Neural cell (in vitro differentiated cells): ENCODE results near the gene TCFL5. TPM values are rescaled to one million over a fixed set of nuclear protein-coding genes. Genes with fewer than 3 reads are reported as not detected.

ENCODE experiments used
- H2AFZ ChIP-seq: fragments of 200-600, 300-800 bp; sonication (generic), shearing (Covaris generic); 2 replicates; pipeline ENCODE4 v1.6.0; 2014; ENCODE audit warnings: low read depth, mild to moderate bottlenecking, antibody characterized with exemption, low read length, moderate library complexity
- H3F3A ChIP-seq: fragments of 200-600 bp; shearing (Covaris generic); 2 replicates; pipeline ENCODE4 v1.6.1; 2016; ENCODE audit warnings: mild to moderate bottlenecking, moderate library complexity, mixed read lengths, antibody characterized with exemption, low read length; ENCODE audit not compliant: insufficient read depth, poor library complexity, severe bottlenecking
- H3K27ac ChIP-seq: fragments of 200-600, 300-800 bp; sonication (generic), shearing (Covaris generic); 2 replicates; pipeline ENCODE4 v1.5.1; 2014; ENCODE audit warnings: mild to moderate bottlenecking, low read length, moderate library complexity
- H3K27me3 ChIP-seq: fragments of 300-800, 200-600 bp; sonication (generic), shearing (Covaris generic); 2 replicates; pipeline ENCODE4 v1.6.0; 2014; ENCODE audit warnings: mild to moderate bottlenecking, low read depth, low read length, moderate library complexity; ENCODE audit not compliant: insufficient read depth
- H3K36me3 ChIP-seq: fragments of 300-800, 200-600 bp; sonication (generic), shearing (Covaris generic); 2 replicates; pipeline ENCODE4 v1.5.1; 2014; ENCODE audit warnings: mild to moderate bottlenecking, antibody characterized with exemption, low read length, moderate library complexity; ENCODE audit not compliant: insufficient read depth
- H3K4me2 ChIP-seq: fragments of 300-800, 200-600 bp; sonication (generic), shearing (Covaris generic); 2 replicates; pipeline ENCODE4 v1.6.0; 2014; ENCODE audit warnings: mild to moderate bottlenecking, low read length
- H3K4me3 ChIP-seq: fragments of 300-800, 200-600 bp; sonication (generic), shearing (Covaris generic); 2 replicates; pipeline ENCODE4 v1.5.1; 2014; ENCODE audit warnings: mild to moderate bottlenecking, low read length, moderate library complexity
- H3K79me2 ChIP-seq: fragments of 200-600 bp; shearing (Covaris generic); replicated peaks from 2 replicates; pipeline ENCODE4 v1.6.0; 2014; ENCODE audit warnings: mild to moderate bottlenecking, low read length, moderate library complexity; ENCODE audit not compliant: insufficient read depth
- H3K9ac ChIP-seq: fragments of 300-800, 200-600 bp; sonication (generic), shearing (Covaris generic); 2 replicates; pipeline ENCODE4 v1.6.1; 2016; ENCODE audit warnings: mild to moderate bottlenecking, low read length, mixed read lengths
- H3K9me2 ChIP-seq: fragments of 200-600 bp; shearing (Covaris generic); 2 replicates; pipeline ENCODE4 v1.6.1; 2016; ENCODE audit warnings: mild to moderate bottlenecking, low read length, mixed read lengths; ENCODE audit not compliant: insufficient read depth
- H3K9me3 ChIP-seq: fragments of 200-600, 300-800 bp; sonication (generic), shearing (Covaris generic); 2 replicates; pipeline ENCODE4 v1.6.1; 2016; ENCODE audit warnings: mild to moderate bottlenecking, mixed run types, low read length, moderate library complexity, mixed read lengths
- H4K20me1 ChIP-seq: fragments of 200-600 bp; shearing (Covaris generic); 2 replicates; pipeline ENCODE4 v1.6.1; 2016; ENCODE audit warnings: mild to moderate bottlenecking, mixed run types; ENCODE audit not compliant: insufficient read depth
- EP300 ChIP-seq: fragments of 450-650 bp; conservative IDR thresholded peaks from 2 replicates; pipeline ENCODE4 v1.6.1; 2014; ENCODE audit warnings: antibody characterized with exemption, mild to moderate bottlenecking, moderate library complexity; ENCODE audit not compliant: poor library complexity, severe bottlenecking
- EZH2 ChIP-seq: fragments of 200-600, 300-800 bp; shearing (Covaris generic), sonication (generic); IDR thresholded peaks from 2 replicates; pipeline ENCODE4 v1.6.1; 2014; ENCODE audit warnings: antibody characterized with exemption, low read length, borderline replicate concordance, mild to moderate bottlenecking; ENCODE audit not compliant: insufficient read depth, poor library complexity, severe bottlenecking
- MXI1 ChIP-seq: fragments of 450-650 bp; conservative IDR thresholded peaks from 2 replicates; pipeline ENCODE4 v1.6.1; 2014; ENCODE audit warnings: antibody characterized with exemption, mild to moderate bottlenecking; ENCODE audit not compliant: poor library complexity, severe bottlenecking
- POLR2AphosphoS5 ChIP-seq: IDR thresholded peaks from 2 replicates; pipeline ENCODE4 v1.6.1; 2012
- RAD21 ChIP-seq: fragments of 450-650 bp; conservative IDR thresholded peaks from 2 replicates; pipeline ENCODE4 v1.6.1; 2014; ENCODE audit warnings: antibody characterized with exemption, mild to moderate bottlenecking, moderate library complexity
- SMC3 ChIP-seq: fragments of 450-650 bp; conservative IDR thresholded peaks from 2 replicates; pipeline ENCODE4 v1.6.1; 2014; ENCODE audit warnings: antibody characterized with exemption, mild to moderate bottlenecking, moderate library complexity; ENCODE audit not compliant: poor library complexity
- TAF1 ChIP-seq: IDR thresholded peaks from 2 replicates; pipeline ENCODE4 v1.6.1; 2012; ENCODE audit warnings: low read depth
- polyA plus RNA-seq: library from polyadenylated mRNA; depleted of rRNA; stranded (reverse); fragments of >200 nt; gene quantifications from 2 replicates; pipeline ENCODE4 v1.2.3, GENCODE V29; 2014
- TF ChIP-seq, protein P1 (sequence below): fragments of 450-650 bp; IDR thresholded peaks from 2 replicates; pipeline ENCODE4 v1.5.1; 2014; ENCODE audit warnings: antibody characterized with exemption, mild to moderate bottlenecking, moderate library complexity; ENCODE audit not compliant: poor library complexity, severe bottlenecking
- TF ChIP-seq, protein P2 (sequence below): IDR thresholded peaks from 2 replicates; pipeline ENCODE4 v1.6.1; 2012; ENCODE audit warnings: borderline replicate concordance

TCFL5 gene
- polyA plus RNA-seq, 1 donor from 2014 or later: 9.8 TPM

DNA sequence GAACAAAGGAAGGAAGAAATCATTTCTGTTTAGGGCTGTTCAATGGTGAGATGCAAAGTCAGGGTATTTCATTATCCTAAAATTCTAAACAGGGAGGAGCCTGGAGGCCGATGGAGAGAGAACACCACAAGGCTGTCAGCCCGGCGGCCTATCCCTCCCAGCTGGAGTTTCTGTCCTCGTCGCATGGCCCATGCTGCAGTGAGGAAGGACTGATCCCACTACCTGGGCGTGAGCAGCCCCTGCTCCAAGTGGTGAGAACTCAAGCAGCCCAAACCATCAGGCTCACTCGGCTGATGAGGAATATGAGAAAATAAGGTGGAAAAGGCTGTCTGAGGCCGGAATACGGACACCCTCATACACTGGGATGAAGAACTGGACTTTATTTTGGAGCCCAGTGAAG is 33.9 kb upstream of the TCFL5 start:
- Histone ChIP-seq H3K36me3 (peaks cover 13% of the 10 kb centered on the region), H3K9me3 (no peaks in the 10 kb centered on the region), H3K27ac (no peak overlapping the region), H2AFZ (no peak overlapping the region), H4K20me1 (no peaks in the 10 kb centered on the region), H3K9me2 (no peaks in the 10 kb centered on the region), H3K27me3 (no peaks in the 10 kb centered on the region), H3F3A (no peaks in the 10 kb centered on the region), H3K4me2 (no peak overlapping the region), H3K79me2 (no peaks in the 10 kb centered on the region), H3K4me3 (no peak overlapping the region), H3K9ac (no peak overlapping the region)
- no peak for TF ChIP-seq TAF1
- no peak for TF ChIP-seq SMC3
- TF ChIP-seq MXI1: no peak
- TF ChIP-seq, protein P1, sequence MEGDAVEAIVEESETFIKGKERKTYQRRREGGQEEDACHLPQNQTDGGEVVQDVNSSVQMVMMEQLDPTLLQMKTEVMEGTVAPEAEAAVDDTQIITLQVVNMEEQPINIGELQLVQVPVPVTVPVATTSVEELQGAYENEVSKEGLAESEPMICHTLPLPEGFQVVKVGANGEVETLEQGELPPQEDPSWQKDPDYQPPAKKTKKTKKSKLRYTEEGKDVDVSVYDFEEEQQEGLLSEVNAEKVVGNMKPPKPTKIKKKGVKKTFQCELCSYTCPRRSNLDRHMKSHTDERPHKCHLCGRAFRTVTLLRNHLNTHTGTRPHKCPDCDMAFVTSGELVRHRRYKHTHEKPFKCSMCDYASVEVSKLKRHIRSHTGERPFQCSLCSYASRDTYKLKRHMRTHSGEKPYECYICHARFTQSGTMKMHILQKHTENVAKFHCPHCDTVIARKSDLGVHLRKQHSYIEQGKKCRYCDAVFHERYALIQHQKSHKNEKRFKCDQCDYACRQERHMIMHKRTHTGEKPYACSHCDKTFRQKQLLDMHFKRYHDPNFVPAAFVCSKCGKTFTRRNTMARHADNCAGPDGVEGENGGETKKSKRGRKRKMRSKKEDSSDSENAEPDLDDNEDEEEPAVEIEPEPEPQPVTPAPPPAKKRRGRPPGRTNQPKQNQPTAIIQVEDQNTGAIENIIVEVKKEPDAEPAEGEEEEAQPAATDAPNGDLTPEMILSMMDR: no peak
- TF ChIP-seq RAD21: no peak
- TF ChIP-seq, protein P2, sequence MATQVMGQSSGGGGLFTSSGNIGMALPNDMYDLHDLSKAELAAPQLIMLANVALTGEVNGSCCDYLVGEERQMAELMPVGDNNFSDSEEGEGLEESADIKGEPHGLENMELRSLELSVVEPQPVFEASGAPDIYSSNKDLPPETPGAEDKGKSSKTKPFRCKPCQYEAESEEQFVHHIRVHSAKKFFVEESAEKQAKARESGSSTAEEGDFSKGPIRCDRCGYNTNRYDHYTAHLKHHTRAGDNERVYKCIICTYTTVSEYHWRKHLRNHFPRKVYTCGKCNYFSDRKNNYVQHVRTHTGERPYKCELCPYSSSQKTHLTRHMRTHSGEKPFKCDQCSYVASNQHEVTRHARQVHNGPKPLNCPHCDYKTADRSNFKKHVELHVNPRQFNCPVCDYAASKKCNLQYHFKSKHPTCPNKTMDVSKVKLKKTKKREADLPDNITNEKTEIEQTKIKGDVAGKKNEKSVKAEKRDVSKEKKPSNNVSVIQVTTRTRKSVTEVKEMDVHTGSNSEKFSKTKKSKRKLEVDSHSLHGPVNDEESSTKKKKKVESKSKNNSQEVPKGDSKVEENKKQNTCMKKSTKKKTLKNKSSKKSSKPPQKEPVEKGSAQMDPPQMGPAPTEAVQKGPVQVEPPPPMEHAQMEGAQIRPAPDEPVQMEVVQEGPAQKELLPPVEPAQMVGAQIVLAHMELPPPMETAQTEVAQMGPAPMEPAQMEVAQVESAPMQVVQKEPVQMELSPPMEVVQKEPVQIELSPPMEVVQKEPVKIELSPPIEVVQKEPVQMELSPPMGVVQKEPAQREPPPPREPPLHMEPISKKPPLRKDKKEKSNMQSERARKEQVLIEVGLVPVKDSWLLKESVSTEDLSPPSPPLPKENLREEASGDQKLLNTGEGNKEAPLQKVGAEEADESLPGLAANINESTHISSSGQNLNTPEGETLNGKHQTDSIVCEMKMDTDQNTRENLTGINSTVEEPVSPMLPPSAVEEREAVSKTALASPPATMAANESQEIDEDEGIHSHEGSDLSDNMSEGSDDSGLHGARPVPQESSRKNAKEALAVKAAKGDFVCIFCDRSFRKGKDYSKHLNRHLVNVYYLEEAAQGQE: no peak
- no peak for TF ChIP-seq EP300
- no peak for TF ChIP-seq EZH2
- TF ChIP-seq POLR2AphosphoS5: no peak

DNA sequence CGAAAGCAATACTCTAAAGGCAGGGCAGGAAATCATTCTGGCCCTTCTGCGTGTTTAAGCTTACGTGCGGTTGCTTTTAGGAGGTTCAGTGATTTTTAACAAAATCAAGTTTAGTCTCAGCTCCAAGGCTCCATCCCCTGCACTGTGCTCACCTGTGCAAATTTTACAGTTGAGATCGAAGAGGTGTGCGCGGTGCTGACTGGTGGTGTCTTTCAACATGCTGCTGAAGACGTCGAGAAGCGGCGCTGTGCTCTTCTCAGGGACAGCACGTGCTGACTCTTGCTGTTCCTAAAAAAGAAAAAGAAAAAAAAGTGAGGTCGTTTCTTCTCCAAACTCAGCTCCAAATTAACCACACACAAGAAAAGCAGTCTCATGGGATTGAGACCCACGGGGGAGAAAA is 32.6 kb upstream of the TCFL5 start:
- TF ChIP-seq MXI1 (no peak), EP300 (no peak), SMC3 (no peak), POLR2AphosphoS5 (no peak), RAD21 (no peak), TAF1 (no peak), EZH2 (no peak)
- TF ChIP-seq, protein P1: no peak
- TF ChIP-seq, protein P2: no peak
- Histone ChIP-seq H3F3A (no peaks in the 10 kb centered on the region), H2AFZ (no peak overlapping the region), H3K27me3 (no peaks in the 10 kb centered on the region), H3K9me3 (no peaks in the 10 kb centered on the region), H3K9me2 (no peaks in the 10 kb centered on the region), H3K36me3 (peaks cover 13% of the 10 kb centered on the region), H3K27ac (no peak overlapping the region), H3K4me3 (no peak overlapping the region), H4K20me1 (no peaks in the 10 kb centered on the region), H3K79me2 (no peaks in the 10 kb centered on the region), H3K4me2 (no peak overlapping the region), H3K9ac (no peak overlapping the region)
